ENCODE data around the gene MYBPC2.
A peak's percentile ranks its signal among the peaks of the same experiment; 100 is the strongest.

The MYBPC2 gene

GRCh38 chr19:50432221-50433028, at the start of gene MYBPC2 (continued):
- TF ChIP-seq ZNF449 (tag by site-specific recombination; IDR thresholded peaks at IDR 0.05) = no peak
- TF ChIP-seq ZNF473 (tag by site-specific recombination; IDR thresholded peaks at IDR 0.05) = no peak
- TF ChIP-seq SP2 (tag by site-specific recombination; IDR thresholded peaks at IDR 0.05) = no peak
- TF ChIP-seq ZSCAN30 (tag by site-specific recombination; IDR thresholded peaks at IDR 0.05) = no peak
- no peak for TF ChIP-seq ZNF561 (tag by site-specific recombination; IDR thresholded peaks at IDR 0.05; ENCODE audit: borderline replicate concordance)
- no peak; the same call in 1 of the 2 replicates for TF ChIP-seq PRDM10 (tag by site-specific recombination; IDR thresholded peaks at IDR 0.05)
- no peak for TF ChIP-seq ZNF23 (tag by site-specific recombination; IDR thresholded peaks at IDR 0.05; ENCODE audit: borderline replicate concordance)
- no peak for TF ChIP-seq ZNF423 (tag by site-specific recombination; IDR thresholded peaks at IDR 0.05)
- no peak for TF ChIP-seq TRIM28 (IDR thresholded peaks at IDR 0.05; ENCODE audit: borderline replicate concordance, low read length)
- no peak for TF ChIP-seq ZNF580 (tag by site-specific recombination; IDR thresholded peaks at IDR 0.05)
- TF ChIP-seq ZNF518A (tag by site-specific recombination; conservative IDR thresholded peaks at IDR 0.05; ENCODE audit: low read depth) = no peak
- TF ChIP-seq TCF7L2 (IDR thresholded peaks at IDR 0.05; ENCODE audit: borderline replicate concordance, low read depth, low read length) = no peak
- no peak for TF ChIP-seq MEIS1 (CRISPR knock-in tag; IDR thresholded peaks at IDR 0.05; ENCODE audit: borderline replicate concordance)
- no peak for TF ChIP-seq ZNF140 (tag by site-specific recombination; IDR thresholded peaks at IDR 0.05)
- TF ChIP-seq ZBTB6 (tag by site-specific recombination; IDR thresholded peaks at IDR 0.05) = no peak
- TF ChIP-seq ZIC2 (tag by site-specific recombination; IDR thresholded peaks at IDR 0.05) = peak; percentile 61; the same call in 1 of the 2 replicates
- TF ChIP-seq ZNF830 (tag by site-specific recombination; IDR thresholded peaks at IDR 0.05; ENCODE audit: low read depth) = no peak
- TF ChIP-seq ZNF596 (tag by site-specific recombination; IDR thresholded peaks at IDR 0.05) = no peak
- no peak for TF ChIP-seq ZBTB10 (tag by site-specific recombination; IDR thresholded peaks at IDR 0.05)
- TF ChIP-seq ZNF239 (tag by site-specific recombination; IDR thresholded peaks at IDR 0.05) = no peak
- TF ChIP-seq ZNF341 (tag by site-specific recombination; IDR thresholded peaks at IDR 0.05; ENCODE audit: low read depth) = peak; percentile 52; the same call in 1 of the 2 replicates
- TF ChIP-seq ZNF335 (tag by site-specific recombination; conservative IDR thresholded peaks at IDR 0.05) = 0 out of 2 replicates have a peak, but pooled peaks have one; percentile 52
- TF ChIP-seq ZNF426 (tag by site-specific recombination; IDR thresholded peaks at IDR 0.05) = no peak
- TF ChIP-seq ZNF785 (tag by site-specific recombination; IDR thresholded peaks at IDR 0.05) = no peak
- no peak for TF ChIP-seq ZNF660 (tag by site-specific recombination; IDR thresholded peaks at IDR 0.05)
